Gastrocnemius medialis (tissue), 4 donors: ENCODE measurements around the gene RGSL1. TPM values are rescaled to one million over a fixed set of nuclear protein-coding genes. Genes with fewer than 3 reads are reported as not detected.
A peak's percentile ranks its signal among the peaks of the same experiment; 100 is the strongest.

ENCODE experiments used
- ATAC-seq, 2 donors: fragments of 150-250 bp; one replicate each; pipeline ENCODE4 v1.9.1; 2016
- DNase-seq, 2 donors: peaks; one replicate each; pipeline ENCODE4 v3.0.0-alpha.2; 2019
- H3K27ac ChIP-seq, 4 donors: fragments of 200-600 bp; sonication (generic); 1 replicate in 1 of 4; 2 replicates in 3 of 4; pipeline ENCODE4 v1.5.1; 2016 to 2018; ENCODE audit warnings: mild to moderate bottlenecking in 2 of 4, moderate library complexity in 1 of 4
- H3K27me3 ChIP-seq, 3 donors: fragments of 200-600 bp; sonication (generic) in 2 of 3; 1 replicate in 1 of 3; 2 replicates in 2 of 3; pipeline versions ENCODE4 v1.5.1 to v1.6.0; 2016 to 2019; ENCODE audit warnings: mild to moderate bottlenecking in 1 of 3, moderate library complexity in 1 of 3
- H3K36me3 ChIP-seq, 2 donors: fragments of 200-600 bp; sonication (generic) in 1 of 2; one replicate each; pipeline ENCODE4 v1.5.1; 2017 to 2018
- H3K4me1 ChIP-seq, 2 donors: fragments of 200-600 bp; sonication (generic) in 1 of 2; one replicate each; pipeline ENCODE4 v1.5.1; 2016 to 2017; ENCODE audit warnings: mild to moderate bottlenecking in 2 of 2
- H3K4me3 ChIP-seq, 4 donors: fragments of 200-600 bp; sonication (generic) in 3 of 4; 1 replicate in 1 of 4; 2 replicates in 3 of 4; pipeline ENCODE4 v1.5.1; 2016 to 2019; ENCODE audit warnings: mild to moderate bottlenecking in 2 of 4
- H3K9me3 ChIP-seq, 3 donors: fragments of 200-600 bp; sonication (generic) in 2 of 3; 1 replicate in 1 of 3; 2 replicates in 2 of 3; pipeline ENCODE4 v1.5.1; 2016 to 2019
- POLR2A ChIP-seq, 2 donors: fragments of 450-650 bp; IDR thresholded peaks; one replicate each; pipeline ENCODE4 v1.6.1; 2017; ENCODE audit warnings: antibody characterized with exemption in 2 of 2, mild to moderate bottlenecking in 2 of 2, moderate library complexity in 2 of 2
- in situ Hi-C, 4 donors: fragments of 200-750 bp; cut with MboI; loops; one replicate each; pipeline versions ENCODE4 v1.15.0 to v1.8.0; 2017; ENCODE audit warnings: low sequenced_read_pairs in 4 of 4
- intact Hi-C: fragments of 100-400 bp; cut with DNase I; formaldehyde crosslinking; loops from one replicate; pipeline ENCODE4 v1.15.1; 2023; ENCODE audit warnings: low total_unique reads
- total RNA-seq, 4 donors: library from RNA; depleted of rRNA; stranded (reverse); fragments of >200 nt; gene quantifications; one replicate each; pipeline versions ENCODE4 v1.1.0 to v1.2.3, GENCODE V29; 2016
- TF ChIP-seq, protein P1 (sequence below), 5 experiments: fragments of 450-650 bp in 3 of 5; fragments of 200-600 bp in 2 of 5; sonication (generic) in 2 of 5; IDR thresholded peaks in 4 of 5; conservative IDR thresholded peaks in 1 of 5; 1 replicate in 4 of 5; 2 replicates in 1 of 5; pipeline ENCODE4 v1.5.1; 2016 to 2019; ENCODE audit warnings: antibody characterized with exemption in 5 of 5, mild to moderate bottlenecking in 3 of 5, moderate library complexity in 3 of 5

Gene RGSL1
- total RNA-seq, 4 donors from 2014 or later = not detected

DNA sequence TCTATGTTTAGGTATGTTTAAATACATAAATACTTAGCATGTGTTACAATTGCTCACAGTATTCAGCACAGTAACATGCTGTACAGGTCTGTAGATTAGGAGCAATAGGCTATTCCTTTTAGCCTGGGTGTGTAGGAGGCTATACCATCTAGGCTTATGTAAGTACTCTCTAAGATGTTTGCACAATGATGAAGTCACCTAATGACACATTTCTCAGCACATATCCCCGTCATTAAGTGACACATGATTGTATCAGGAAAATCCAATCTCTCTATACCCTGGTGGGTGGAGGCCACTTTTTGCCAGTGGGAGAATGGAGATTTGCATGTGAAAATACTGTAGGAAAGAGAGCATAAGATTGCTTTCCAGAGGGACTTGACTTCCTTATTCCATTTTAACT, 43.9 kb upstream of the RGSL1 start:
- DNase-seq = no peak
- ATAC-seq = no peak
- intact Hi-C loops = no loop called here
- Histone ChIP-seq H3K27ac (no peak overlapping the region), H3K4me1 (peaks cover 9 to 11% of the 10 kb centered on the region in 2 donors), H3K4me3 (no peak overlapping the region), H3K36me3 (no peaks in the 10 kb centered on the region), H3K27me3 (no peaks in the 10 kb centered on the region), H3K9me3 (no peaks in the 10 kb centered on the region)
- no peak for TF ChIP-seq POLR2A (IDR thresholded peaks at IDR 0.05)
- TF ChIP-seq, protein P1, sequence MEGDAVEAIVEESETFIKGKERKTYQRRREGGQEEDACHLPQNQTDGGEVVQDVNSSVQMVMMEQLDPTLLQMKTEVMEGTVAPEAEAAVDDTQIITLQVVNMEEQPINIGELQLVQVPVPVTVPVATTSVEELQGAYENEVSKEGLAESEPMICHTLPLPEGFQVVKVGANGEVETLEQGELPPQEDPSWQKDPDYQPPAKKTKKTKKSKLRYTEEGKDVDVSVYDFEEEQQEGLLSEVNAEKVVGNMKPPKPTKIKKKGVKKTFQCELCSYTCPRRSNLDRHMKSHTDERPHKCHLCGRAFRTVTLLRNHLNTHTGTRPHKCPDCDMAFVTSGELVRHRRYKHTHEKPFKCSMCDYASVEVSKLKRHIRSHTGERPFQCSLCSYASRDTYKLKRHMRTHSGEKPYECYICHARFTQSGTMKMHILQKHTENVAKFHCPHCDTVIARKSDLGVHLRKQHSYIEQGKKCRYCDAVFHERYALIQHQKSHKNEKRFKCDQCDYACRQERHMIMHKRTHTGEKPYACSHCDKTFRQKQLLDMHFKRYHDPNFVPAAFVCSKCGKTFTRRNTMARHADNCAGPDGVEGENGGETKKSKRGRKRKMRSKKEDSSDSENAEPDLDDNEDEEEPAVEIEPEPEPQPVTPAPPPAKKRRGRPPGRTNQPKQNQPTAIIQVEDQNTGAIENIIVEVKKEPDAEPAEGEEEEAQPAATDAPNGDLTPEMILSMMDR (IDR thresholded peaks at IDR 0.05 in 4 of 5, conservative IDR thresholded peaks at IDR 0.05 in 1 of 5) = no peak
- in situ Hi-C loops = loop anchor here in 1 of 4 donors (25.0 kb wide), 1 partner anchor 919 kb away; the partner anchor contains the start of gene CACNA1E

DNA sequence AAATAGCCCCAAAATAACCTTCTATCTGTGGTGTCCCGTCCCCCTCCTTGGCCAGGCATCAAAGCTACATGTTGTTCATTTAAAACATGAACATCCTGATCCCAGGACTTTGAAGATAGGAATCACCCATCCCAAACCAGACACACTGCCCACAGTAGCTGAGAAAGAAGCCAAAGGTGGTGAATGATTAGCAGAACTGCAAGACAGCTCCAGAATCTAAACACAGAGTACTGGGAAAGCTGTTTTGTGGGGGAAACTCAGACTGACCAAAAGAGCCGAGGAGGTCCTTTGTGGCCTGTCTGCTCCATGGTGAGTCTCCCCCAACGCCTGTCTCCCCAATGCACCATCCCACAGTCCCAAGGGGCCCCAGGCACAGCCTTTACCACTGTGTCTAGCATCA, 42.2 kb upstream of the RGSL1 start:
- Histone ChIP-seq H3K27ac (no peak overlapping the region), H3K27me3 (no peaks in the 10 kb centered on the region), H3K9me3 (no peaks in the 10 kb centered on the region), H3K4me1 (peaks cover 10 to 13% of the 10 kb centered on the region in 2 donors), H3K36me3 (no peaks in the 10 kb centered on the region), H3K4me3 (no peak overlapping the region)
- in situ Hi-C loops (loop anchor here in 1 of 4 donors (25.0 kb wide), 1 partner anchor 920 kb away; the partner anchor contains the start of gene CACNA1E), intact Hi-C loops (no loop called here)
- DNase-seq (no peak), ATAC-seq (no peak)
- no peak for TF ChIP-seq POLR2A (IDR thresholded peaks at IDR 0.05)
- TF ChIP-seq, protein P1 (IDR thresholded peaks at IDR 0.05 in 4 of 5, conservative IDR thresholded peaks at IDR 0.05 in 1 of 5) = no peak

- intact Hi-C loops (no loop called here), in situ Hi-C loops (loop anchor here in 1 of 4 donors (25.0 kb wide), 1 partner anchor 921 kb away; the partner anchor contains the start of gene CACNA1E)
- H3K36me3 ChIP-seq = no peaks in the 10 kb centered on the region
- H3K27me3 ChIP-seq = no peaks in the 10 kb centered on the region
- no peak for DNase-seq
- no peak for ATAC-seq
- TF ChIP-seq, protein P1 (IDR thresholded peaks at IDR 0.05 in 4 of 5, conservative IDR thresholded peaks at IDR 0.05 in 1 of 5) = no peak
- TF ChIP-seq POLR2A (IDR thresholded peaks at IDR 0.05) = no peak
- peaks cover 10 to 13% of the 10 kb centered on the region in 2 donors for H3K4me1 ChIP-seq
- no peaks in the 10 kb centered on the region for H3K9me3 ChIP-seq
- H3K4me3 ChIP-seq = no peak overlapping the region
- no peak overlapping the region for H3K27ac ChIP-seq
These were observed 41.4 kb upstream of the RGSL1 start for GRCh38 chr1:182408435-182409075.

GRCh38 chr1:182410138-182410537, 39.8 kb upstream of the RGSL1 start:
- DNase-seq = no peak
- in situ Hi-C loops = loop anchor here in 1 of 4 donors (25.0 kb wide), 1 partner anchor 923 kb away; the partner anchor contains the start of gene CACNA1E
- peaks cover 10 to 13% of the 10 kb centered on the region in 2 donors for H3K4me1 ChIP-seq
- no peaks in the 10 kb centered on the region for H3K36me3 ChIP-seq
- TF ChIP-seq, protein P1 (IDR thresholded peaks at IDR 0.05 in 4 of 5, conservative IDR thresholded peaks at IDR 0.05 in 1 of 5) = no peak
- no peak for TF ChIP-seq POLR2A (IDR thresholded peaks at IDR 0.05)
- no peak for ATAC-seq
- H3K4me3 ChIP-seq = no peak overlapping the region
- H3K27ac ChIP-seq = peak overlapping the region in 2 of 4 donors; percentile 13 to 29
- intact Hi-C loops = no loop called here
- H3K9me3 ChIP-seq = no peaks in the 10 kb centered on the region
- no peaks in the 10 kb centered on the region for H3K27me3 ChIP-seq
